Measurements from ENCODE around the gene BABAM2.

The BABAM2 gene

GRCh38 chr2:28361991-28362710 is 471.6 kb downstream of the BABAM2 start:
- no peak for DNase-seq (ENCODE audit: low read depth)
- H3K4me3 ChIP-seq (ENCODE audit: low read depth, low read length) = no peak overlapping the region
- no peak for TF ChIP-seq CTCF (IDR thresholded peaks at IDR 0.05; ENCODE audit: low read depth, low read length)
- TF ChIP-seq MYC (IDR thresholded peaks at IDR 0.05; ENCODE audit: low read depth, low read length) = no peak
- TF ChIP-seq POLR2A (IDR thresholded peaks at IDR 0.05; ENCODE audit: extremely low read depth, insufficient read length) = no peak
- no peak for TF ChIP-seq MAX (IDR thresholded peaks at IDR 0.05; ENCODE audit: low read depth, low read length)

- no peak for DNase-seq (ENCODE audit: low read depth)
These were observed 472.5 kb downstream of the BABAM2 start for GRCh38 chr2:28362991-28363521.

GRCh38 chr2:28363686-28364280 is 473.3 kb downstream of the BABAM2 start:
- TF ChIP-seq POLR2A (IDR thresholded peaks at IDR 0.05; ENCODE audit: extremely low read depth, insufficient read length) (no peak), MAX (IDR thresholded peaks at IDR 0.05; ENCODE audit: low read depth, low read length) (no peak), MYC (IDR thresholded peaks at IDR 0.05; ENCODE audit: low read depth, low read length) (no peak), CTCF (IDR thresholded peaks at IDR 0.05; ENCODE audit: low read depth, low read length) (no peak)
- no peak overlapping the region for H3K4me3 ChIP-seq (ENCODE audit: low read depth, low read length)
- no peak for DNase-seq (ENCODE audit: low read depth)

More at GRCh38 chr2:28362991-28363521, 472.5 kb downstream of the BABAM2 start:
- H3K4me3 ChIP-seq (ENCODE audit: low read depth, low read length) = no peak overlapping the region
- TF ChIP-seq MAX (IDR thresholded peaks at IDR 0.05; ENCODE audit: low read depth, low read length) (no peak), POLR2A (IDR thresholded peaks at IDR 0.05; ENCODE audit: extremely low read depth, insufficient read length) (no peak), MYC (IDR thresholded peaks at IDR 0.05; ENCODE audit: low read depth, low read length) (no peak), CTCF (IDR thresholded peaks at IDR 0.05; ENCODE audit: low read depth, low read length) (no peak)

- no peak overlapping the region for H3K4me3 ChIP-seq (ENCODE audit: low read depth, low read length)
- DNase-seq (ENCODE audit: low read depth) = no peak
- TF ChIP-seq MAX (IDR thresholded peaks at IDR 0.05; ENCODE audit: low read depth, low read length) (no peak), POLR2A (IDR thresholded peaks at IDR 0.05; ENCODE audit: extremely low read depth, insufficient read length) (no peak), CTCF (IDR thresholded peaks at IDR 0.05; ENCODE audit: low read depth, low read length) (no peak), MYC (IDR thresholded peaks at IDR 0.05; ENCODE audit: low read depth, low read length) (no peak)
These were observed 474.1 kb downstream of the BABAM2 start for GRCh38 chr2:28364610-28365009.

- DNase-seq (ENCODE audit: low read depth) = no peak
- TF ChIP-seq CTCF (IDR thresholded peaks at IDR 0.05; ENCODE audit: low read depth, low read length) (no peak), MYC (IDR thresholded peaks at IDR 0.05; ENCODE audit: low read depth, low read length) (no peak), POLR2A (IDR thresholded peaks at IDR 0.05; ENCODE audit: extremely low read depth, insufficient read length) (no peak), MAX (IDR thresholded peaks at IDR 0.05; ENCODE audit: low read depth, low read length) (no peak)
These were observed 474.6 kb downstream of the BABAM2 start for GRCh38 chr2:28365158-28365557.

More at GRCh38 chr2:28365158-28365557, 474.6 kb downstream of the BABAM2 start:
- H3K4me3 ChIP-seq (ENCODE audit: low read depth, low read length) = no peak overlapping the region
